ENCODE measurements around the gene POLR1E. TPM values are rescaled to one million over a fixed set of nuclear protein-coding genes. Genes with fewer than 3 reads are reported as not detected.

Gene POLR1E
- total and polyA plus RNA-seq, 10 of the 15 experiments (the other 5 are each of a cell fraction or from before 2014, with no cell fraction given), result 13.7 to 71.3 (median 50.4) TPM

DNA sequence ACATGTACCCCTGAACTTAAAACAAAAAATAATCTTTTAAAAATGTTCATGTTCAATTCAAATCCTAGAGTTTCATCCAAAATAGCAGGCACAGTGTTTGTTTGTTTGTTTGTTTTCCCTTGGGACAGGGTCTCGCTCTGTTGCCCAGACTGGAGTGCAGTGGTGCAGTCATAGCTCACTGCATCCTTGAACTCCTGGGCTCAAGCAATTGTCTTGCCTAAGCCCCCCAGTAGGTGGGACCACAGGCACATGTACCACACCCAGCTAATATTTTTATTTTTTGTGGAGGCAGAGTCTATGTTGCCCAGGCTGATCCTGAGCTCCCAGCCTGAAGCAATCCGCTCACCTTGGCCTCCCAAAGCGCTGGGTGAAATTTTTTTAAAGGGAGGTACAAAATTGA lies 5.0 kb upstream of the POLR1E start:
- FAIRE-seq (no peak), DNase-seq (ENCODE audit: low read depth, low spot score) (no peak), ATAC-seq (no peak)
- Histone ChIP-seq H2AFZ (ENCODE audit: control insufficient read depth, low read depth, low read length) (no peak overlapping the region), H3K9ac (ENCODE audit: control insufficient read depth, insufficient read depth, low read length) (no peak overlapping the region), H3K27me3 (replicated peaks in 1 of 2; ENCODE audit: control insufficient read depth in 2 of 2, insufficient read depth in 2 of 2, low read length in 1 of 2) (peaks cover 0 to 2% of the 10 kb centered on the region in 2 experiments; a peak in 1 of 4 replicates), H3K79me2 (ENCODE audit: control insufficient read depth, insufficient read depth, low read length) (peaks cover 2% of the 10 kb centered on the region), H4K20me1 (ENCODE audit: control insufficient read depth, insufficient read depth) (no peaks in the 10 kb centered on the region), H3K36me3 (ENCODE audit: control insufficient read depth in 2 of 2, insufficient read depth in 2 of 2, low read length in 1 of 2) (no peaks in the 10 kb centered on the region), H3K9me3 (replicated peaks; ENCODE audit: control insufficient read depth, insufficient read depth, low read length) (no peaks in the 10 kb centered on the region), H3K4me3 (no peak overlapping the region), H3K4me2 (ENCODE audit: control insufficient read depth, insufficient read depth) (no peak overlapping the region), H3K4me1 (ENCODE audit: control insufficient read depth, insufficient read depth, low read length) (peaks cover 5% of the 10 kb centered on the region; the same call in 1 of the 2 replicates), H3K27ac (ENCODE audit: control insufficient read depth, insufficient read depth) (no peak overlapping the region)
- intact Hi-C loops (cut with micrococcal nuclease; ENCODE audit: unreplicated experiment), result loop anchor here (5.0 to 10.0 kb wide), 2 partner anchors 304 to 422 kb away; partner anchors contain the start of genes EXOSC3 and SLC25A51
- in situ Hi-C loops (cut with MboI), result loop anchor here (5.0 to 25.0 kb wide), 2 partner anchors 112 to 532 kb away; partner anchors contain the start of gene TOMM5
- TF ChIP-seq RAD21 (IDR thresholded peaks at IDR 0.05; ENCODE audit: insufficient read depth, low read depth, low read length) (peak; percentile 25; the same call in 1 of the 2 replicates), ATF7 (IDR thresholded peaks at IDR 0.05; ENCODE audit: low read depth) (no peak)
- WGBS (ENCODE audit: insufficient coverage, insufficient replicate concordance, low lambda C conversion rate, missing lambda C conversion rate), result 51% methylated on average over 3 of the region's 3 CpGs
- POLR2A ChIA-PET, result no interaction called here
- RAD21 ChIA-PET (ENCODE audit: unreplicated experiment), result interaction anchor here (1.0 to 1.9 kb wide), 4 partner anchors 10 to 262 kb away, joined by 3 to 4 read pairs (median 4); no protein-coding TSS in a partner anchor
- no TSS peak for BruUV-seq (replicated peaks)
- SMC1A ChIA-PET (ENCODE audit: uncharacterized antibody, unreplicated experiment), result interaction anchor here (0.8 to 3.3 kb wide), 6 partner anchors 15 to 422 kb away, joined by 3 to 10 read pairs (median 4); partner anchors contain the start of gene ZBTB5
- CTCF ChIA-PET, result interaction anchor here (0.6 to 2.3 kb wide), 21 partner anchors 8 to 422 kb away, joined by 3 to 12 read pairs (median 3); partner anchors contain the start of genes FBXO10 and ZBTB5

DNA sequence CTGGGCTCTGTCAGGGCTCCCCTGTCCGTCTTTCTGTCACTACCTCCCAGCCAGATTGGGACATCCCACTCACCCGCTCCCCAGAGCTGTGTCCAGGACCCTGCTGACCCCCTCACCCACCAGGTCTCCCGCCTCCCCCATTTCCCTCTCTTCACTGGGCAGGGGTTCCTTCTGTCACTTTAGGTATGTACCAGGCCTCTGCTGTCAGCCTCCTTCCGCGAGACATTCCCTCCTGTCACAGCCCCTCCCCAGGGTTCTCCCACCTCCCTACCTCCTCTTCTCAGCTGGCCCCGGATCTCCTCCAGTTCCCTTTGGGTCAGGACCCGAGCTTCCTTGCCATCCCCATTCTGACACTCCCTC lies 488 bp downstream of the POLR1E start:
- H3K36me3 ChIP-seq (ENCODE audit: control insufficient read depth in 2 of 2, insufficient read depth in 2 of 2, low read length in 1 of 2), result peaks cover 0 to 9% of the 10 kb centered on the region in 2 experiments; a peak in 1 of 4 replicates
- no peaks in the 10 kb centered on the region for H3K9me3 ChIP-seq (replicated peaks; ENCODE audit: control insufficient read depth, insufficient read depth, low read length)
- H3K27ac ChIP-seq (ENCODE audit: control insufficient read depth, insufficient read depth), result peak overlapping the region; percentile 71
- ATAC-seq, result no peak
- no peak for TF ChIP-seq ZNF274 (IDR thresholded peaks at IDR 0.05; ENCODE audit: insufficient read depth, insufficient read length)
- no peak for TF ChIP-seq ZNF217 (IDR thresholded peaks at IDR 0.05)
- TF ChIP-seq HDGF (IDR thresholded peaks at IDR 0.05), result peak; percentile 56; the same call in 1 of the 2 replicates
- TF ChIP-seq CBX5 (IDR thresholded peaks at IDR 0.05; ENCODE audit: low read depth), result no peak
- no peak for TF ChIP-seq SPI1 (IDR thresholded peaks at IDR 0.05; ENCODE audit: borderline replicate concordance, insufficient read depth, low read depth, low read length)
- TF ChIP-seq SMARCA5 (IDR thresholded peaks at IDR 0.05), result 0 out of 2 replicates have a peak, but pooled peaks have one; percentile 3
- SMC1A ChIA-PET (ENCODE audit: uncharacterized antibody, unreplicated experiment), result interaction anchor here (1.1 to 4.9 kb wide), 10 partner anchors 10 to 106 kb away, joined by 4 to 21 read pairs (median 6); partner anchors contain the start of genes FBXO10 and TOMM5
- no peak for DNase-seq (ENCODE audit: low read depth, low spot score)
- H3K4me2 ChIP-seq (ENCODE audit: control insufficient read depth, insufficient read depth), result peak overlapping the region; percentile 99
- POLR2A ChIA-PET, result interaction anchor here (0.6 to 4.0 kb wide), 13 partner anchors 10 to 348 kb away, joined by 3 to 28 read pairs (median 4); partner anchors contain the start of genes FBXO10, TOMM5 and ZBTB5
- FAIRE-seq, result no peak
- 0 out of 4 replicates have a peak, but pooled peaks cover 0 to 2% of the 10 kb centered on the region in 2 experiments for H3K27me3 ChIP-seq (replicated peaks in 1 of 2; ENCODE audit: control insufficient read depth in 2 of 2, insufficient read depth in 2 of 2, low read length in 1 of 2)
- no TSS peak for BruUV-seq (replicated peaks)
- RAD21 ChIA-PET (ENCODE audit: unreplicated experiment), result interaction anchor here (1.1 to 3.7 kb wide), 10 partner anchors 9 to 427 kb away, joined by 3 to 18 read pairs (median 5); partner anchors contain the start of genes FBXO10, TOMM5 and ZBTB5
- in situ Hi-C loops (cut with MboI) (loop anchor here (5.0 to 25.0 kb wide), 2 partner anchors 421 to 526 kb away; no protein-coding TSS in a partner anchor), intact Hi-C loops (cut with micrococcal nuclease; ENCODE audit: unreplicated experiment) (loop anchor here (2.0 to 10.0 kb wide), 3 partner anchors 91 to 299 kb away; partner anchors contain the start of genes EXOSC3, FBXO10 and TOMM5)
- CTCF ChIA-PET, result interaction anchor here (1.0 to 3.0 kb wide), 4 partner anchors 14 to 107 kb away, joined by 3 to 13 read pairs (median 5); partner anchors contain the start of gene TOMM5
- peaks cover 14% of the 10 kb centered on the region for H3K4me1 ChIP-seq (ENCODE audit: control insufficient read depth, insufficient read depth, low read length)
- no peaks in the 10 kb centered on the region for H4K20me1 ChIP-seq (ENCODE audit: control insufficient read depth, insufficient read depth)
- peaks cover 31% of the 10 kb centered on the region for H3K79me2 ChIP-seq (ENCODE audit: control insufficient read depth, insufficient read depth, low read length)
- WGBS (ENCODE audit: insufficient coverage, insufficient replicate concordance, low lambda C conversion rate, missing lambda C conversion rate), result 0% methylated on average over 7 of the region's 7 CpGs
- H3K9ac ChIP-seq (ENCODE audit: control insufficient read depth, insufficient read depth, low read length), result peak overlapping the region; percentile 92
- peak overlapping the region; percentile 94 for H2AFZ ChIP-seq (ENCODE audit: control insufficient read depth, low read depth, low read length)
- H3K4me3 ChIP-seq, result peak overlapping the region; percentile 100

Data from GM12878 (cell line).